ENCODE measurements around the gene TCEA3. TPM values are rescaled to one million over a fixed set of nuclear protein-coding genes. Genes with fewer than 3 reads are reported as not detected.

TCEA3 gene
- total RNA-seq, 1 experiment from 2014 or later = 0.37 TPM

DNA sequence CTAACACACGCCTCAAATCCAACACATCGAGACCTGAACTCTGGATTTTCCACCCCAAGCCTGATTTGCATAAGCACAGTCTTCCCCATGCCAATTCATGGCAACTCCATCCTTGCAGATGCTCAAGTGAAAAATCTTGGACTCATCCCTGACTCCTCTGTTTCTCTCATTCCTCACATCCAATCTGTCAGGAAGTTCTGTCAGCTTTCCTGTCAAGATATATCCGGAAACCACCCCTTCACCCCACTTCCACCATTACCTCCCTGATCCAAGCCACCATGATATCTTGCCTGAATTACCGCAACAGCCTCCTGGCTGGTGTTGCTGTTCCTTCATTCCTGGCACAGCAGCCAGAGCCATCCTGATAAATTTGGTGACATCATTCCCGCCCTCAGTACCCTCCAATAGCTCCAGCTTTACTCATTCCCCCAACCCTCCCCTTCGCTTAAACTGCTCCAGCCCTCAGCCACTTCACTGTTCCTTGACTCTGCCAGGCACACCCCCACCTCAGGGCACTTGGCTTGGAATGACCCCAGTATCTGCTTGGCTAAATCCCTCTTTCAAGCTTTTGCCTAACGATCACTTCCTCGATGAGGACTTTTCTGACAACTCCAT is 17.4 kb downstream of the TCEA3 start:
- Mint-ChIP-seq H3K9me3 (no peaks in the 10 kb centered on the region), H3K27ac (no peak overlapping the region), H3K4me1 (peaks cover 14% of the 10 kb centered on the region), H3K4me3 (no peak overlapping the region), H3K27me3 (ENCODE audit: low read depth) (peaks cover 10% of the 10 kb centered on the region; the same call in 1 of the 2 replicates), H3K36me3 (no peaks in the 10 kb centered on the region)
- ChIA-PET POLR2A (no interaction called here), CTCF (interaction anchor here (1.0 to 1.8 kb wide), 2 partner anchors 39 to 90 kb away, joined by 3 to 4 read pairs; no protein-coding TSS in a partner anchor)
- TF ChIP-seq RORB (CRISPR knock-in tag; IDR thresholded peaks at IDR 0.05) = no peak
- TF ChIP-seq RELA (CRISPR knock-in tag; IDR thresholded peaks at IDR 0.05; ENCODE audit: borderline replicate concordance) = no peak
- TF ChIP-seq OVOL2 (CRISPR knock-in tag; IDR thresholded peaks at IDR 0.05; ENCODE audit: borderline replicate concordance) = no peak
- no peak for TF ChIP-seq NR1H2 (CRISPR knock-in tag; IDR thresholded peaks at IDR 0.05)
- TF ChIP-seq JUN (CRISPR knock-in tag; IDR thresholded peaks at IDR 0.05) = no peak
- TF ChIP-seq, protein P1, sequence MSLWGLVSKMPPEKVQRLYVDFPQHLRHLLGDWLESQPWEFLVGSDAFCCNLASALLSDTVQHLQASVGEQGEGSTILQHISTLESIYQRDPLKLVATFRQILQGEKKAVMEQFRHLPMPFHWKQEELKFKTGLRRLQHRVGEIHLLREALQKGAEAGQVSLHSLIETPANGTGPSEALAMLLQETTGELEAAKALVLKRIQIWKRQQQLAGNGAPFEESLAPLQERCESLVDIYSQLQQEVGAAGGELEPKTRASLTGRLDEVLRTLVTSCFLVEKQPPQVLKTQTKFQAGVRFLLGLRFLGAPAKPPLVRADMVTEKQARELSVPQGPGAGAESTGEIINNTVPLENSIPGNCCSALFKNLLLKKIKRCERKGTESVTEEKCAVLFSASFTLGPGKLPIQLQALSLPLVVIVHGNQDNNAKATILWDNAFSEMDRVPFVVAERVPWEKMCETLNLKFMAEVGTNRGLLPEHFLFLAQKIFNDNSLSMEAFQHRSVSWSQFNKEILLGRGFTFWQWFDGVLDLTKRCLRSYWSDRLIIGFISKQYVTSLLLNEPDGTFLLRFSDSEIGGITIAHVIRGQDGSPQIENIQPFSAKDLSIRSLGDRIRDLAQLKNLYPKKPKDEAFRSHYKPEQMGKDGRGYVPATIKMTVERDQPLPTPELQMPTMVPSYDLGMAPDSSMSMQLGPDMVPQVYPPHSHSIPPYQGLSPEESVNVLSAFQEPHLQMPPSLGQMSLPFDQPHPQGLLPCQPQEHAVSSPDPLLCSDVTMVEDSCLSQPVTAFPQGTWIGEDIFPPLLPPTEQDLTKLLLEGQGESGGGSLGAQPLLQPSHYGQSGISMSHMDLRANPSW (CRISPR knock-in tag; conservative IDR thresholded peaks at IDR 0.05; ENCODE audit: low read depth) = no peak
- no peak for TF ChIP-seq NR3C1 (CRISPR knock-in tag; conservative IDR thresholded peaks at IDR 0.05; ENCODE audit: low read depth)
- TF ChIP-seq, protein P2, sequence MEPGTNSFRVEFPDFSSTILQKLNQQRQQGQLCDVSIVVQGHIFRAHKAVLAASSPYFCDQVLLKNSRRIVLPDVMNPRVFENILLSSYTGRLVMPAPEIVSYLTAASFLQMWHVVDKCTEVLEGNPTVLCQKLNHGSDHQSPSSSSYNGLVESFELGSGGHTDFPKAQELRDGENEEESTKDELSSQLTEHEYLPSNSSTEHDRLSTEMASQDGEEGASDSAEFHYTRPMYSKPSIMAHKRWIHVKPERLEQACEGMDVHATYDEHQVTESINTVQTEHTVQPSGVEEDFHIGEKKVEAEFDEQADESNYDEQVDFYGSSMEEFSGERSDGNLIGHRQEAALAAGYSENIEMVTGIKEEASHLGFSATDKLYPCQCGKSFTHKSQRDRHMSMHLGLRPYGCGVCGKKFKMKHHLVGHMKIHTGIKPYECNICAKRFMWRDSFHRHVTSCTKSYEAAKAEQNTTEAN (CRISPR knock-in tag; IDR thresholded peaks at IDR 0.05) = no peak
- TF ChIP-seq ZNF121 (CRISPR knock-in tag; IDR thresholded peaks at IDR 0.05) = no peak
- no peak for TF ChIP-seq ZNF423 (CRISPR knock-in tag; IDR thresholded peaks at IDR 0.05)
- no peak for TF ChIP-seq GTF2I (CRISPR knock-in tag; conservative IDR thresholded peaks at IDR 0.05)
- TF ChIP-seq FOXJ3 (CRISPR knock-in tag; IDR thresholded peaks at IDR 0.05; ENCODE audit: borderline replicate concordance) = no peak
- TF ChIP-seq NFYB (CRISPR knock-in tag; conservative IDR thresholded peaks at IDR 0.05; ENCODE audit: low read depth) = no peak
- TF ChIP-seq, protein P3, sequence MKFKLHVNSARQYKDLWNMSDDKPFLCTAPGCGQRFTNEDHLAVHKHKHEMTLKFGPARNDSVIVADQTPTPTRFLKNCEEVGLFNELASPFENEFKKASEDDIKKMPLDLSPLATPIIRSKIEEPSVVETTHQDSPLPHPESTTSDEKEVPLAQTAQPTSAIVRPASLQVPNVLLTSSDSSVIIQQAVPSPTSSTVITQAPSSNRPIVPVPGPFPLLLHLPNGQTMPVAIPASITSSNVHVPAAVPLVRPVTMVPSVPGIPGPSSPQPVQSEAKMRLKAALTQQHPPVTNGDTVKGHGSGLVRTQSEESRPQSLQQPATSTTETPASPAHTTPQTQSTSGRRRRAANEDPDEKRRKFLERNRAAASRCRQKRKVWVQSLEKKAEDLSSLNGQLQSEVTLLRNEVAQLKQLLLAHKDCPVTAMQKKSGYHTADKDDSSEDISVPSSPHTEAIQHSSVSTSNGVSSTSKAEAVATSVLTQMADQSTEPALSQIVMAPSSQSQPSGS (CRISPR knock-in tag; IDR thresholded peaks at IDR 0.05; ENCODE audit: borderline replicate concordance, low read depth) = no peak
- TF ChIP-seq ZBTB21 (CRISPR knock-in tag; IDR thresholded peaks at IDR 0.05; ENCODE audit: borderline replicate concordance) = no peak
- DNase-seq (ENCODE audit: low spot score) = no peak
- no peak for ATAC-seq

DNA sequence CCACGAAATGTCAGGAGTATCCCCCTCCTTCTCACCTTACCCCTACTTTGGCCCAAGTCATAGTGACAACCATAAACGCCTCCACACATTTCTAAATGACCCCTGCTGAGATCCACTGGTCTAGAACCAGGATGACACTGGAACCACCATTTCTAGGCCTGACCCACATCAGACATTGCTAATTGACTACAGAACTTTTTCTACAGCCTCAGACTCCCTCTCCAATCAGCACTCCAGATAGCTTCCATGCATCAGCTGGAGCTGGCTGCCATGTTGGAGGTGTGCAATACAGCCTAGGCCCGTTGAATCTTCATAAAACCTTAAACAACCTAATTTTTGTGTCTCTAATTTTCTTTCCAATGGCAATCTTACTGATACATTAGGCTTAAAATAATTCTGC is 18.6 kb downstream of the TCEA3 start:
- Mint-ChIP-seq H3K9me3 (no peaks in the 10 kb centered on the region), H3K27me3 (ENCODE audit: low read depth) (no peaks in the 10 kb centered on the region), H3K4me1 (peaks cover 9% of the 10 kb centered on the region; the same call in 1 of the 2 replicates), H3K4me3 (no peak overlapping the region), H3K36me3 (no peaks in the 10 kb centered on the region), H3K27ac (no peak overlapping the region)
- DNase-seq (ENCODE audit: low spot score) = no peak
- POLR2A ChIA-PET = no interaction called here
- CTCF ChIA-PET = interaction anchor here (3.0 kb wide), 1 partner anchor 37 kb away, joined by 48 read pairs; the partner anchor contains the start of gene ZNF436
- no peak for ATAC-seq
- TF ChIP-seq, protein P4, sequence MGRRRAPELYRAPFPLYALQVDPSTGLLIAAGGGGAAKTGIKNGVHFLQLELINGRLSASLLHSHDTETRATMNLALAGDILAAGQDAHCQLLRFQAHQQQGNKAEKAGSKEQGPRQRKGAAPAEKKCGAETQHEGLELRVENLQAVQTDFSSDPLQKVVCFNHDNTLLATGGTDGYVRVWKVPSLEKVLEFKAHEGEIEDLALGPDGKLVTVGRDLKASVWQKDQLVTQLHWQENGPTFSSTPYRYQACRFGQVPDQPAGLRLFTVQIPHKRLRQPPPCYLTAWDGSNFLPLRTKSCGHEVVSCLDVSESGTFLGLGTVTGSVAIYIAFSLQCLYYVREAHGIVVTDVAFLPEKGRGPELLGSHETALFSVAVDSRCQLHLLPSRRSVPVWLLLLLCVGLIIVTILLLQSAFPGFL (CRISPR knock-in tag; IDR thresholded peaks at IDR 0.05; ENCODE audit: borderline replicate concordance) = no peak
- TF ChIP-seq, protein P5, sequence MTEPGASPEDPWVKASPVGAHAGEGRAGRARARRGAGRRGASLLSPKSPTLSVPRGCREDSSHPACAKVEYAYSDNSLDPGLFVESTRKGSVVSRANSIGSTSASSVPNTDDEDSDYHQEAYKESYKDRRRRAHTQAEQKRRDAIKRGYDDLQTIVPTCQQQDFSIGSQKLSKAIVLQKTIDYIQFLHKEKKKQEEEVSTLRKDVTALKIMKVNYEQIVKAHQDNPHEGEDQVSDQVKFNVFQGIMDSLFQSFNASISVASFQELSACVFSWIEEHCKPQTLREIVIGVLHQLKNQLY (CRISPR knock-in tag; IDR thresholded peaks at IDR 0.05) = no peak
- TF ChIP-seq IRF2 (CRISPR knock-in tag; IDR thresholded peaks at IDR 0.05; ENCODE audit: borderline replicate concordance, low read depth) = no peak
- TF ChIP-seq ZNF138 (CRISPR knock-in tag; conservative IDR thresholded peaks at IDR 0.05) = no peak
- TF ChIP-seq, protein P6, sequence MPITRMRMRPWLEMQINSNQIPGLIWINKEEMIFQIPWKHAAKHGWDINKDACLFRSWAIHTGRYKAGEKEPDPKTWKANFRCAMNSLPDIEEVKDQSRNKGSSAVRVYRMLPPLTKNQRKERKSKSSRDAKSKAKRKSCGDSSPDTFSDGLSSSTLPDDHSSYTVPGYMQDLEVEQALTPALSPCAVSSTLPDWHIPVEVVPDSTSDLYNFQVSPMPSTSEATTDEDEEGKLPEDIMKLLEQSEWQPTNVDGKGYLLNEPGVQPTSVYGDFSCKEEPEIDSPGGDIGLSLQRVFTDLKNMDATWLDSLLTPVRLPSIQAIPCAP (CRISPR knock-in tag; IDR thresholded peaks at IDR 0.05) = no peak
- no peak for TF ChIP-seq MYBL2 (CRISPR knock-in tag; IDR thresholded peaks at IDR 0.05)
- no peak for TF ChIP-seq ZNF671 (CRISPR knock-in tag; IDR thresholded peaks at IDR 0.05)
- no peak for TF ChIP-seq PRRX2 (CRISPR knock-in tag; IDR thresholded peaks at IDR 0.05)
- TF ChIP-seq ZBTB21 (CRISPR knock-in tag; IDR thresholded peaks at IDR 0.05; ENCODE audit: borderline replicate concordance) = no peak
- TF ChIP-seq, protein P7, sequence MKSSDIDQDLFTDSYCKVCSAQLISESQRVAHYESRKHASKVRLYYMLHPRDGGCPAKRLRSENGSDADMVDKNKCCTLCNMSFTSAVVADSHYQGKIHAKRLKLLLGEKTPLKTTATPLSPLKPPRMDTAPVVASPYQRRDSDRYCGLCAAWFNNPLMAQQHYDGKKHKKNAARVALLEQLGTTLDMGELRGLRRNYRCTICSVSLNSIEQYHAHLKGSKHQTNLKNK (CRISPR knock-in tag; IDR thresholded peaks at IDR 0.05) = no peak
- no peak for TF ChIP-seq ELF4 (CRISPR knock-in tag; IDR thresholded peaks at IDR 0.05; ENCODE audit: low read depth)
- no peak for TF ChIP-seq NFATC4 (CRISPR knock-in tag; IDR thresholded peaks at IDR 0.05)
- TF ChIP-seq, protein P8, sequence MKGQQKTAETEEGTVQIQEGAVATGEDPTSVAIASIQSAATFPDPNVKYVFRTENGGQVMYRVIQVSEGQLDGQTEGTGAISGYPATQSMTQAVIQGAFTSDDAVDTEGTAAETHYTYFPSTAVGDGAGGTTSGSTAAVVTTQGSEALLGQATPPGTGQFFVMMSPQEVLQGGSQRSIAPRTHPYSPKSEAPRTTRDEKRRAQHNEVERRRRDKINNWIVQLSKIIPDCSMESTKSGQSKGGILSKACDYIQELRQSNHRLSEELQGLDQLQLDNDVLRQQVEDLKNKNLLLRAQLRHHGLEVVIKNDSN (CRISPR knock-in tag; IDR thresholded peaks at IDR 0.05) = no peak
- TF ChIP-seq SP1 (CRISPR knock-in tag; conservative IDR thresholded peaks at IDR 0.05) = no peak
